Cardiac fibroblast (primary cell): Measurements from ENCODE around the gene CRYBA2.
A peak's percentile ranks its signal among the peaks of the same experiment; 100 is the strongest.

Experiments used
- DNase-seq, 2 donors: peaks; one replicate each; pipeline versions ENCODE4 v3.0.0 to v3.0.0-alpha.2; 2010; ENCODE audit warnings: low read depth in 2 of 2
- H3K4me3 ChIP-seq, 2 donors: replicated peaks in 1 of 2; 1 replicate in 1 of 2; 2 replicates in 1 of 2; pipeline ENCODE4 v1.5.1; 2011; ENCODE audit warnings: low read depth in 2 of 2, low read length in 2 of 2, mild to moderate bottlenecking in 2 of 2, moderate library complexity in 1 of 2
- CTCF ChIP-seq: IDR thresholded peaks from one replicate; pipeline ENCODE4 v1.5.1; 2011; ENCODE audit warnings: low read depth, mild to moderate bottlenecking, low read length, inconsistent platforms

The CRYBA2 gene

GRCh38 chr2:218975060-218975777 lies 18.0 kb downstream of the CRYBA2 start:
- TF ChIP-seq CTCF, result no peak
- H3K4me3 ChIP-seq, result no peak overlapping the region
- no peak for DNase-seq

- TF ChIP-seq CTCF, result no peak
- no peak overlapping the region for H3K4me3 ChIP-seq
- DNase-seq, result no peak
These were observed 22.3 kb downstream of the CRYBA2 start for GRCh38 chr2:218970894-218971293.

GRCh38 chr2:218964041-218964771 lies 29.0 kb downstream of the CRYBA2 start:
- peak overlapping the region in 1 of 2 donors; percentile 35 for H3K4me3 ChIP-seq
- TF ChIP-seq CTCF, result no peak
- peak; percentile 80 to 95 for DNase-seq

GRCh38 chr2:218963601-218964000 lies 29.6 kb downstream of the CRYBA2 start:
- peak in 1 of 2 donors; percentile 33 for DNase-seq

GRCh38 chr2:218962859-218963492 lies 30.2 kb downstream of the CRYBA2 start:
- peak; percentile 75 to 88 for DNase-seq
- H3K4me3 ChIP-seq, result peak overlapping the region; percentile 22 to 36
- no peak for TF ChIP-seq CTCF

More at GRCh38 chr2:218963601-218964000, 29.6 kb downstream of the CRYBA2 start:
- peak overlapping the region in 1 of 2 donors; percentile 35 for H3K4me3 ChIP-seq
- no peak for TF ChIP-seq CTCF

- no peak for TF ChIP-seq CTCF
- no peak for DNase-seq
- no peak overlapping the region for H3K4me3 ChIP-seq
These were observed 31.3 kb downstream of the CRYBA2 start for GRCh38 chr2:218961651-218962570.
